Measurements from ENCODE around the gene ST3GAL6. TPM values are rescaled to one million over a fixed set of nuclear protein-coding genes. Genes with fewer than 3 reads are reported as not detected.

Gene ST3GAL6
- total and polyA plus RNA-seq, 5 donors from 2014 or later: 0.37 to 0.89 TPM; not detected in 3

DNA sequence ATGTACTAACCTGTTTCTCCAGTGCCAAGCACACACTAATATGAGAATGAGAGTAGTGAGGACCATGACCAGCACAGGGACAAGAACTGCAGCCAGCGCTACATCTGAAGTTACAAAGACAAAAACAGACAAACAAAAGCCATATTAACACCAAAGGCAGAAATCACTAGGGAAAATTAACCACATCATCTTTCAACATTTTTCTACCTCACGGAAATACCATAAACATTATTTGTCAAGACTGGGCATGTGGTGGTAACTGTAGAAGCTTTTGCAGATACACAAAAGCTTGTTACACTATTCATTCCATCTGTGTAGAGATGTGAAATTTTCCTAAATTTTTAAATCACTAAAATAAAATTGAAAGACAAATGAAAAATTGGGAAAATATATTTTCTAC lies 44.9 kb downstream of the ST3GAL6 start:
- no peak overlapping the region for H3K4me3 ChIP-seq (ENCODE audit: low read depth, low read length)
- peaks cover 4% of the 10 kb centered on the region for H3K27me3 Mint-ChIP-seq
- no peaks in the 10 kb centered on the region for H3K4me1 Mint-ChIP-seq
- H3K9me3 Mint-ChIP-seq: peaks cover 0 to 4% (median 0%) of the 10 kb centered on the region in 7 donors
- H3K27ac ChIP-seq (ENCODE audit: insufficient read depth, low read length, poor library complexity, severe bottlenecking): no peak overlapping the region
- H3K27ac Mint-ChIP-seq: no peak overlapping the region
- no peaks in the 10 kb centered on the region for H3K4me1 ChIP-seq (ENCODE audit: control insufficient read depth, insufficient read depth, low read length, poor library complexity, severe bottlenecking)
- no peaks in the 10 kb centered on the region for H3K9me3 ChIP-seq (ENCODE audit: control insufficient read depth in 2 of 2, low read length in 2 of 2)
- no peaks in the 10 kb centered on the region for H3K36me3 ChIP-seq (ENCODE audit: control insufficient read depth, insufficient read depth, low read length)
- no peaks in the 10 kb centered on the region for H3K27me3 ChIP-seq (ENCODE audit: control insufficient read depth, insufficient read depth, low read length)
- H3K36me3 Mint-ChIP-seq: peaks cover 11% of the 10 kb centered on the region
- no peak for ATAC-seq (ENCODE audit: low read depth in 2 of 2)
- no peak for DNase-seq
- H3K4me3 Mint-ChIP-seq: no peak overlapping the region

DNA sequence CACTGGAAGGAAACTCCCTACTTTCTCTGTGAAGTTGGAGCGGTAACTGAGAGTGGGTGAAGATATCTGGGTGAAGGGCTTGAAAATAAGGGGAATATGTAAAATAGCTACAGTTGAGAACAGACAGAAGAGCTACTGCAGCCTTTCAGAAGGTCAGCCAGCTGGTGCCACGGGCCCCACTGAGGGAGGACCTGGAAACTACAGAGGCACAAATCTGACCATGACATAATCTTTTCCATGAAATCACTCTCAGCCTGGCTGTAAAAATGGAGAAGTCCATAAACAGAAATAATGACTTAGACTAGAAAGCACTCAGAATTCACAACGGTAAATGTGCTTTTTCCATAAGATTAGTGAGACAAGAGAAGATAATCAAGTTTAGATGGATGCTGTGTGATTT lies 46.4 kb downstream of the ST3GAL6 start:
- H3K9me3 Mint-ChIP-seq: peaks cover 0 to 3% (median 0%) of the 10 kb centered on the region in 7 donors
- peaks cover 4% of the 10 kb centered on the region for H3K27me3 Mint-ChIP-seq
- no peaks in the 10 kb centered on the region for H3K4me1 ChIP-seq (ENCODE audit: control insufficient read depth, insufficient read depth, low read length, poor library complexity, severe bottlenecking)
- DNase-seq (no peak), ATAC-seq (ENCODE audit: low read depth in 2 of 2) (no peak)
- H3K4me3 Mint-ChIP-seq: no peak overlapping the region
- H3K9me3 ChIP-seq (ENCODE audit: control insufficient read depth in 2 of 2, low read length in 2 of 2): no peaks in the 10 kb centered on the region
- no peaks in the 10 kb centered on the region for H3K36me3 ChIP-seq (ENCODE audit: control insufficient read depth, insufficient read depth, low read length)
- no peaks in the 10 kb centered on the region for H3K27me3 ChIP-seq (ENCODE audit: control insufficient read depth, insufficient read depth, low read length)
- no peaks in the 10 kb centered on the region for H3K4me1 Mint-ChIP-seq
- peaks cover 11% of the 10 kb centered on the region for H3K36me3 Mint-ChIP-seq
- no peak overlapping the region for H3K27ac Mint-ChIP-seq
- no peak overlapping the region for H3K4me3 ChIP-seq (ENCODE audit: low read depth, low read length)
- H3K27ac ChIP-seq (ENCODE audit: insufficient read depth, low read length, poor library complexity, severe bottlenecking): no peak overlapping the region

DNA sequence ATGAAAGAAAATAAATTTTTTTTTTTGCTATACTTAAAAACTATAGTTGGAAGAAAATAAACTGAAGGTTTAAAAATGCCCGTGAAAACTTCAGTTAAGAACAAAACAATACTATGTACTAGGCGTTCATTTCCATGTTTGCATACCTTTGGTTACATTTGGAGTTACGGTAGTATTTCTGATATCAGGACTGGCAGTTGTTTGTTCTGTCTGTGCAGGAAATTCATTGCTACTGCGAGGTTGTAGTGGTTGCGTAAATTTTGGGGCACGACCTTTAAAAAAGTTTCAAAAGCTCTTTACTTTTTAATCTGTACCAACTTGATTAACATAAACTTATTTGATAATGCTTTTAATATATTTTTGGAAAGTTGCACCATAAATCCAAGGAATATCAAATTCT lies 47.9 kb downstream of the ST3GAL6 start:
- no peak overlapping the region for H3K27ac Mint-ChIP-seq
- peaks cover 11% of the 10 kb centered on the region for H3K36me3 Mint-ChIP-seq
- DNase-seq: no peak
- ATAC-seq (ENCODE audit: low read depth in 2 of 2): no peak
- Histone ChIP-seq H3K4me3 (ENCODE audit: low read depth, low read length) (no peak overlapping the region), H3K27me3 (ENCODE audit: control insufficient read depth, insufficient read depth, low read length) (no peaks in the 10 kb centered on the region), H3K9me3 (ENCODE audit: control insufficient read depth in 2 of 2, low read length in 2 of 2) (no peaks in the 10 kb centered on the region), H3K36me3 (ENCODE audit: control insufficient read depth, insufficient read depth, low read length) (no peaks in the 10 kb centered on the region), H3K27ac (ENCODE audit: insufficient read depth, low read length, poor library complexity, severe bottlenecking) (no peak overlapping the region), H3K4me1 (ENCODE audit: control insufficient read depth, insufficient read depth, low read length, poor library complexity, severe bottlenecking) (no peaks in the 10 kb centered on the region)
- H3K4me3 Mint-ChIP-seq: no peak overlapping the region
- no peaks in the 10 kb centered on the region for H3K4me1 Mint-ChIP-seq
- H3K9me3 Mint-ChIP-seq: peaks cover 0 to 3% (median 0%) of the 10 kb centered on the region in 7 donors
- peaks cover 4% of the 10 kb centered on the region for H3K27me3 Mint-ChIP-seq

DNA sequence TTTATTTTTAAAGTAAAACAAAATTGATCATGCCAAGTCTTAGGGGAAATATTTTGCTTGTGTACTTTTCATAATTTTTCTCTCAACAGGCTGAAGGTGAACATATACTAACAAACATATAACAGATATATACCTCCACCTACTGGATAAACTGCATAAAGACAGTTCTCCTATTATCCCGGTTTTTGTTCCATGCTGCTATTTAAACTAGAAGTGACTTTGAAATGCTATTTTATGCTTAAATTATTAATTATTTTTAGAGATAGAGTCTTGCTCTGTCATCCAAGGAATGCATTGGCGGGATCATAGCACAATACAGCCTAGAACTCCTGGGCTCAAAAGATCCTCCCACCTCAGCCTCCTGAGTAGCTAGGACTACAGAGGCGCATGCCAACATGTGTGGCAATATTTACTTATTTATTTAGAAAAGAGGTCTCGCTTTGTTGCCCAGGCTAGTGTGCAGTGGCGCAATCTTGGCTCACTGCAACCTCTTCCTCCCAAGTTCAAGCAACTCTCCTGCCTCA lies 49.8 kb downstream of the ST3GAL6 start:
- Mint-ChIP-seq H3K27ac (no peak overlapping the region), H3K4me3 (no peak overlapping the region), H3K36me3 (peaks cover 1% of the 10 kb centered on the region), H3K27me3 (peaks cover 11% of the 10 kb centered on the region), H3K9me3 (no peaks in the 10 kb centered on the region), H3K4me1 (no peaks in the 10 kb centered on the region)
- H3K36me3 ChIP-seq (ENCODE audit: control insufficient read depth, insufficient read depth, low read length): no peaks in the 10 kb centered on the region
- H3K27ac ChIP-seq (ENCODE audit: insufficient read depth, low read length, poor library complexity, severe bottlenecking): no peak overlapping the region
- no peak for ATAC-seq (ENCODE audit: low read depth in 2 of 2)
- no peaks in the 10 kb centered on the region for H3K4me1 ChIP-seq (ENCODE audit: control insufficient read depth, insufficient read depth, low read length, poor library complexity, severe bottlenecking)
- H3K4me3 ChIP-seq (ENCODE audit: low read depth, low read length): no peak overlapping the region
- DNase-seq: peak in 2 of 3 donors; percentile 14 to 24
- H3K27me3 ChIP-seq (ENCODE audit: control insufficient read depth, insufficient read depth, low read length): no peaks in the 10 kb centered on the region
- no peaks in the 10 kb centered on the region for H3K9me3 ChIP-seq (ENCODE audit: control insufficient read depth in 2 of 2, low read length in 2 of 2)

DNA sequence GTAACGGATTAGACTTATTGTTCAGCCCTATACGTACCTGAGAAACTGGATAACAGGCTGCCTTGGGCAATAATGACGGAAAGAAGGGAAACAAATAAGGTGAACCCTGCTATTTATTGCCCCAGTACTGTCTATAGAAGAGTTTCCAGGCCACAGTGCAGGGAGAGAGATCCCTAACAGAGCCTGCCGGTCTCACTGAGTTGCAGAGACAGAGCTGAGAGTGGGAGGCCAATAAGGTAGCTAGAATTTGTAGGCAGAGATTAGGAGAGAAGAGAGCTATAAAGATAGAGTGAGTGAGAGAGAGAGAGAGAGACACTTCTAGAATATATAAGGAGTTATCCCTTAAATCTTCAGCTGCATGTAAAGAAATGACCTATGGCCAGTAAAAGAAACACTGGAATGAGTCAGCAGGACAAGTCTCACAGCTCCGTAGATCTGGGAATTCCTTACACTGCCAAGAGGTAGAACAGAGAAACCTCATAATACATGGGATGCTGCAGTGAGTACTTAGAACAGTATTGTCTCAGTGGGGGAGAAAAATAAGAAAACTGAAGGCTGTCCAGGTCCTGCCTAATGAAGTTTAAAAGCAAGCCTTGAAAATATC lies 51.8 kb downstream of the ST3GAL6 start:
- Mint-ChIP-seq H3K9me3 (no peaks in the 10 kb centered on the region), H3K27ac (no peak overlapping the region), H3K27me3 (peaks cover 7% of the 10 kb centered on the region), H3K4me1 (no peaks in the 10 kb centered on the region), H3K4me3 (no peak overlapping the region), H3K36me3 (no peaks in the 10 kb centered on the region)
- ATAC-seq (ENCODE audit: low read depth in 2 of 2): no peak
- H3K4me1 ChIP-seq (ENCODE audit: control insufficient read depth, insufficient read depth, low read length, poor library complexity, severe bottlenecking): no peaks in the 10 kb centered on the region
- DNase-seq: no peak
- no peak overlapping the region for H3K27ac ChIP-seq (ENCODE audit: insufficient read depth, low read length, poor library complexity, severe bottlenecking)
- no peaks in the 10 kb centered on the region for H3K27me3 ChIP-seq (ENCODE audit: control insufficient read depth, insufficient read depth, low read length)
- H3K4me3 ChIP-seq (ENCODE audit: low read depth, low read length): no peak overlapping the region
- no peaks in the 10 kb centered on the region for H3K36me3 ChIP-seq (ENCODE audit: control insufficient read depth, insufficient read depth, low read length)
- no peaks in the 10 kb centered on the region for H3K9me3 ChIP-seq (ENCODE audit: control insufficient read depth in 2 of 2, low read length in 2 of 2)

DNA sequence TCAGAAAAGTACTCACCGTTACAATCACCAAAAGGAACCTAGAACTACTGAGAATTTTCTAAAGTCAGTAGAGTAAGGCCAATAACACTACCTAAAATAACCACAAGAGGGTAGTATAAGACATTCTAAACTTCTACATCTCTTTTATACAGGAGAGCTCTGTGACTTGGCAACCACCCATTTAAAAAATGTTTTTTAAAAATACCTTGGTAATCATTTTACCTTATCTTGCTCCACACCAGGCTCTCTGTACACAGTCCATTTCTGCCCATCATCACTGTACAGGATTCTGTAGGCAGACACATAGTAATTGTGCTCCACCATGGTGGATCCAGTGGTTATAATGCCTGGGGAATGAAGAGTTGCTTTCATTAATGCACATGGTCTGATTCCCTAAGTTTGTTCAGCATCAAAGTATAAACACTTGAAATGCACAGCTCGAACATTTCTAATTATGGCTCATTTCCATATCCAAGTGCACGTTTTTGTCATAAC lies 54.5 kb downstream of the ST3GAL6 start:
- H3K4me3 Mint-ChIP-seq: no peak overlapping the region
- Histone ChIP-seq H3K4me1 (ENCODE audit: control insufficient read depth, insufficient read depth, low read length, poor library complexity, severe bottlenecking) (no peaks in the 10 kb centered on the region), H3K36me3 (ENCODE audit: control insufficient read depth, insufficient read depth, low read length) (no peaks in the 10 kb centered on the region), H3K9me3 (ENCODE audit: control insufficient read depth in 2 of 2, low read length in 2 of 2) (no peaks in the 10 kb centered on the region), H3K27ac (ENCODE audit: insufficient read depth, low read length, poor library complexity, severe bottlenecking) (no peak overlapping the region), H3K27me3 (ENCODE audit: control insufficient read depth, insufficient read depth, low read length) (no peaks in the 10 kb centered on the region), H3K4me3 (ENCODE audit: low read depth, low read length) (no peak overlapping the region)
- H3K27ac Mint-ChIP-seq: no peak overlapping the region
- H3K4me1 Mint-ChIP-seq: no peaks in the 10 kb centered on the region
- peak in 2 of 3 donors; percentile 39 to 60 for DNase-seq
- no peaks in the 10 kb centered on the region for H3K9me3 Mint-ChIP-seq
- H3K27me3 Mint-ChIP-seq: peaks cover 7% of the 10 kb centered on the region
- ATAC-seq (ENCODE audit: low read depth in 2 of 2): peak; percentile 55 to 68
- H3K36me3 Mint-ChIP-seq: no peaks in the 10 kb centered on the region

DNA sequence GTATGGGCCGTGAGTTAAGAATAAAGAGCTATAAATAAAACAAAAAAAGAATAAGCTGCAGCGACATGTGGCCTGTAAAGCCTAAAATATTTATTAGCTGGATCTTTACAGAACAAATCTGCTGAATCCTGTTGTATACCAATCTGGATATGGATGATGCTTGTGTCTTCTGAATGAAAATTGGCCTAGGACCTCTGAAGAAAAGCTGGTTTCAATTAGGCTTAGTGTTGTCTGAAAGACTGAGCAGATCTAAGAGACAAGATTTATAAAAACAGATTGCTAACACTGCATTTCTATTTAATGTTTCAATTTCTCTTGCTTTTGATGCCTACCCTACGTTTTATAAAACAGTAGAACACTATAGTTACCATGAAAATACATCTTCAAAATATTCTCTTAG lies 57.9 kb downstream of the ST3GAL6 start:
- Mint-ChIP-seq H3K4me1 (peaks cover 0 to 2% (median 0%) of the 10 kb centered on the region in 4 donors), H3K9me3 (no peaks in the 10 kb centered on the region), H3K27me3 (peaks cover 11% of the 10 kb centered on the region), H3K27ac (no peak overlapping the region), H3K4me3 (no peak overlapping the region), H3K36me3 (no peaks in the 10 kb centered on the region)
- Histone ChIP-seq H3K9me3 (ENCODE audit: control insufficient read depth in 2 of 2, low read length in 2 of 2) (no peaks in the 10 kb centered on the region), H3K27me3 (ENCODE audit: control insufficient read depth, insufficient read depth, low read length) (no peaks in the 10 kb centered on the region), H3K27ac (ENCODE audit: insufficient read depth, low read length, poor library complexity, severe bottlenecking) (no peak overlapping the region), H3K36me3 (ENCODE audit: control insufficient read depth, insufficient read depth, low read length) (no peaks in the 10 kb centered on the region), H3K4me1 (ENCODE audit: control insufficient read depth, insufficient read depth, low read length, poor library complexity, severe bottlenecking) (no peaks in the 10 kb centered on the region), H3K4me3 (ENCODE audit: low read depth, low read length) (no peak overlapping the region)
- ATAC-seq (ENCODE audit: low read depth in 2 of 2) (no peak), DNase-seq (no peak)

DNA sequence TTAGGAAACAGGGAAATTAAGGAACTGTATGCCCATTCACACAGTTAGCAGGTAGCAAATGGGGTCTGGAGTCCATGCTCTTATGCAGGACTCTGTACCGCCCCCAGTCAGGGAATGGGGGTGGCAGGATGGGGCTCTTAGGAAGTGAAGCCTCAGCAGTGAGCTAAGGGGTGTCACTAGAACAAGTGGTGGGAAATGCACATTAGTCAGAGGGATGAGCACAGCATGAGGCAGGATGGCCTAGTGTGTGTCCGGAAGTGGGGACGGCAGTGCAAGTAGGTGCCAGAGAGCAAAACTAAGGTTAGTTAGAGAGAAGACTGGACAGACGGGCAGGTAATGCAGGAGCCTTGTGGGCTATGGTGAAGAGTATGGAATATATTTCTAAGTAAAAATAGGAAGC lies 60.7 kb downstream of the ST3GAL6 start:
- Mint-ChIP-seq H3K27me3 (peaks cover 8% of the 10 kb centered on the region), H3K9me3 (no peaks in the 10 kb centered on the region), H3K4me3 (no peak overlapping the region), H3K36me3 (no peaks in the 10 kb centered on the region), H3K4me1 (peaks cover 0 to 2% (median 0%) of the 10 kb centered on the region in 4 donors), H3K27ac (no peak overlapping the region)
- Histone ChIP-seq H3K27me3 (ENCODE audit: control insufficient read depth, insufficient read depth, low read length) (no peaks in the 10 kb centered on the region), H3K27ac (ENCODE audit: insufficient read depth, low read length, poor library complexity, severe bottlenecking) (no peak overlapping the region), H3K36me3 (ENCODE audit: control insufficient read depth, insufficient read depth, low read length) (no peaks in the 10 kb centered on the region), H3K4me3 (ENCODE audit: low read depth, low read length) (no peak overlapping the region), H3K9me3 (ENCODE audit: control insufficient read depth in 2 of 2, low read length in 2 of 2) (no peaks in the 10 kb centered on the region), H3K4me1 (ENCODE audit: control insufficient read depth, insufficient read depth, low read length, poor library complexity, severe bottlenecking) (no peaks in the 10 kb centered on the region)
- ATAC-seq (ENCODE audit: low read depth in 2 of 2): no peak
- no peak for DNase-seq
